HepG2 (cell line): ENCODE data around the gene LRRC19. TPM values are rescaled to one million over a fixed set of nuclear protein-coding genes. Genes with fewer than 3 reads are reported as not detected.
A peak's percentile ranks its signal among the peaks of the same experiment; 100 is the strongest.

Source experiments
- KAT7 ChIP-seq: IDR thresholded peaks from 2 replicates; pipeline ENCODE4 v1.6.1; 2018; ENCODE audit warnings: borderline replicate concordance, missing compliant biosample characterization
- KDM5B ChIP-seq: sonication (generic); formaldehyde crosslinking; IDR thresholded peaks from 2 replicates; pipeline ENCODE4 v1.4.0; 2020; ENCODE audit warnings: missing genetic modification reagents, mild to moderate bottlenecking, borderline replicate concordance
- NFIB ChIP-seq: sonication (generic); formaldehyde crosslinking; IDR thresholded peaks from 2 replicates; pipeline ENCODE4 v1.9.0; 2021; ENCODE audit warnings: missing genetic modification reagents, mild to moderate bottlenecking, borderline replicate concordance
- NR1H2 ChIP-seq: sonication (generic); formaldehyde crosslinking; IDR thresholded peaks from 2 replicates; pipeline ENCODE4 v1.8.1; 2022; ENCODE audit warnings: low read depth, missing genetic modification reagents, borderline replicate concordance
- NR2F1 ChIP-seq, 2 experiments: fragments of 450-650 bp in 1 of 2; formaldehyde crosslinking in 1 of 2; IDR thresholded peaks; 2 replicates each; pipeline versions ENCODE4 v1.5.0 to v1.6.1; 2016 to 2020; ENCODE audit warnings: mild to moderate bottlenecking in 1 of 2, missing compliant biosample characterization in 1 of 2, missing genetic modification reagents in 1 of 2, moderate library complexity in 1 of 2
- NR2F2 ChIP-seq: IDR thresholded peaks from 2 replicates; pipeline ENCODE4 v1.6.1; 2012; ENCODE audit warnings: low read depth, inconsistent platforms, borderline replicate concordance
- RARG ChIP-seq: sonication (generic); formaldehyde crosslinking; IDR thresholded peaks from 2 replicates; pipeline ENCODE4 v1.4.0; 2020; ENCODE audit warnings: low read depth, mild to moderate bottlenecking, missing genetic modification reagents
- TEAD3 ChIP-seq: optimal IDR thresholded peaks from 2 replicates; pipeline ENCODE3; 2016; ENCODE audit warnings: borderline replicate concordance
- U2AF2 ChIP-seq: fragments of 200-400 bp; formaldehyde crosslinking; IDR thresholded peaks from 2 replicates; pipeline ENCODE4 v1.6.1; 2017; ENCODE audit warnings: low read depth, mild to moderate bottlenecking, low read length
- ZBED4 ChIP-seq: sonication (generic); formaldehyde crosslinking; IDR thresholded peaks from 2 replicates; pipeline ENCODE4 v1.4.0; 2020; ENCODE audit warnings: missing genetic modification reagents, borderline replicate concordance
- ZNF713 ChIP-seq: sonication (generic); formaldehyde crosslinking; IDR thresholded peaks from 2 replicates; pipeline ENCODE4 v1.4.0; 2020; ENCODE audit warnings: mild to moderate bottlenecking, missing genetic modification reagents
- polyA plus RNA-seq, 8 experiments: library from polyadenylated mRNA; depleted of rRNA in 3 of 8; stranded (reverse) in 7 of 8; unstranded in 1 of 8; fragments of >200 nt; fragmentation: Illumina TruSeq in 4 of 8; extraction: Trizol in 4 of 8; gene quantifications; 2 replicates each; pipeline versions ENCODE4 v1.2.1 to v1.2.3, GENCODE V29; 2011 to 2016; ENCODE audit warnings: low read depth in 4 of 8, missing spikeins in 1 of 8, mixed read lengths in 1 of 8; ENCODE audit not compliant: insufficient read depth in 1 of 8
- total RNA-seq, 5 experiments: library from RNA; depleted of rRNA; stranded (reverse); fragments of >200 nt; fragmentation: Illumina TruSeq; extraction: Trizol; gene quantifications; 2 replicates each; pipeline ENCODE4 v1.2.3, GENCODE V29; 2016; ENCODE audit warnings: low read depth in 1 of 5
- TF ChIP-seq, protein P1 (sequence below): sonication (generic); formaldehyde crosslinking; IDR thresholded peaks from 2 replicates; pipeline ENCODE4 v1.4.0; 2020; ENCODE audit warnings: missing genetic modification reagents, borderline replicate concordance
- TF ChIP-seq, protein P2 (sequence below): IDR thresholded peaks from 2 replicates; pipeline ENCODE4 v1.6.1; 2016; ENCODE audit warnings: low read depth
- TF ChIP-seq, protein P3 (sequence below): sonication (generic); formaldehyde crosslinking; IDR thresholded peaks from 2 replicates; pipeline ENCODE4 v1.5.1; 2020; ENCODE audit warnings: mild to moderate bottlenecking, moderate library complexity, missing genetic modification reagents

The LRRC19 gene
- total and polyA plus RNA-seq, 2 of the 13 experiments (the other 11 are each of a cell fraction or from before 2014, with no cell fraction given): not detected

- TF ChIP-seq, protein P1, sequence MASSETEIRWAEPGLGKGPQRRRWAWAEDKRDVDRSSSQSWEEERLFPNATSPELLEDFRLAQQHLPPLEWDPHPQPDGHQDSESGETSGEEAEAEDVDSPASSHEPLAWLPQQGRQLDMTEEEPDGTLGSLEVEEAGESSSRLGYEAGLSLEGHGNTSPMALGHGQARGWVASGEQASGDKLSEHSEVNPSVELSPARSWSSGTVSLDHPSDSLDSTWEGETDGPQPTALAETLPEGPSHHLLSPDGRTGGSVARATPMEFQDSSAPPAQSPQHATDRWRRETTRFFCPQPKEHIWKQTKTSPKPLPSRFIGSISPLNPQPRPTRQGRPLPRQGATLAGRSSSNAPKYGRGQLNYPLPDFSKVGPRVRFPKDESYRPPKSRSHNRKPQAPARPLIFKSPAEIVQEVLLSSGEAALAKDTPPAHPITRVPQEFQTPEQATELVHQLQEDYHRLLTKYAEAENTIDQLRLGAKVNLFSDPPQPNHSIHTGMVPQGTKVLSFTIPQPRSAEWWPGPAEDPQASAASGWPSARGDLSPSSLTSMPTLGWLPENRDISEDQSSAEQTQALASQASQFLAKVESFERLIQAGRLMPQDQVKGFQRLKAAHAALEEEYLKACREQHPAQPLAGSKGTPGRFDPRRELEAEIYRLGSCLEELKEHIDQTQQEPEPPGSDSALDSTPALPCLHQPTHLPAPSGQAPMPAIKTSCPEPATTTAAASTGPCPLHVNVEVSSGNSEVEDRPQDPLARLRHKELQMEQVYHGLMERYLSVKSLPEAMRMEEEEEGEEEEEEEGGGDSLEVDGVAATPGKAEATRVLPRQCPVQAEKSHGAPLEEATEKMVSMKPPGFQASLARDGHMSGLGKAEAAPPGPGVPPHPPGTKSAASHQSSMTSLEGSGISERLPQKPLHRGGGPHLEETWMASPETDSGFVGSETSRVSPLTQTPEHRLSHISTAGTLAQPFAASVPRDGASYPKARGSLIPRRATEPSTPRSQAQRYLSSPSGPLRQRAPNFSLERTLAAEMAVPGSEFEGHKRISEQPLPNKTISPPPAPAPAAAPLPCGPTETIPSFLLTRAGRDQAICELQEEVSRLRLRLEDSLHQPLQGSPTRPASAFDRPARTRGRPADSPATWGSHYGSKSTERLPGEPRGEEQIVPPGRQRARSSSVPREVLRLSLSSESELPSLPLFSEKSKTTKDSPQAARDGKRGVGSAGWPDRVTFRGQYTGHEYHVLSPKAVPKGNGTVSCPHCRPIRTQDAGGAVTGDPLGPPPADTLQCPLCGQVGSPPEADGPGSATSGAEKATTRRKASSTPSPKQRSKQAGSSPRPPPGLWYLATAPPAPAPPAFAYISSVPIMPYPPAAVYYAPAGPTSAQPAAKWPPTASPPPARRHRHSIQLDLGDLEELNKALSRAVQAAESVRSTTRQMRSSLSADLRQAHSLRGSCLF (CRISPR knock-in tag): no peak
- TF ChIP-seq TEAD3 (CRISPR knock-in tag) (no peak), ZBED4 (CRISPR knock-in tag) (peak; percentile 79; the same call in 1 of the 2 replicates), U2AF2 (no peak), KAT7 (CRISPR knock-in tag) (peak; percentile 99), NR1H2 (CRISPR knock-in tag) (no peak), ZNF713 (no peak), RARG (0 out of 2 replicates have a peak, but pooled peaks have one; percentile 52), NR2F2 (no peak), NFIB (CRISPR knock-in tag) (no peak), KDM5B (CRISPR knock-in tag) (peak; percentile 66; the same call in 1 of the 2 replicates), NR2F1 (CRISPR knock-in tag; IDR thresholded peaks at IDR 0.05) (no peak)
- TF ChIP-seq, protein P2, sequence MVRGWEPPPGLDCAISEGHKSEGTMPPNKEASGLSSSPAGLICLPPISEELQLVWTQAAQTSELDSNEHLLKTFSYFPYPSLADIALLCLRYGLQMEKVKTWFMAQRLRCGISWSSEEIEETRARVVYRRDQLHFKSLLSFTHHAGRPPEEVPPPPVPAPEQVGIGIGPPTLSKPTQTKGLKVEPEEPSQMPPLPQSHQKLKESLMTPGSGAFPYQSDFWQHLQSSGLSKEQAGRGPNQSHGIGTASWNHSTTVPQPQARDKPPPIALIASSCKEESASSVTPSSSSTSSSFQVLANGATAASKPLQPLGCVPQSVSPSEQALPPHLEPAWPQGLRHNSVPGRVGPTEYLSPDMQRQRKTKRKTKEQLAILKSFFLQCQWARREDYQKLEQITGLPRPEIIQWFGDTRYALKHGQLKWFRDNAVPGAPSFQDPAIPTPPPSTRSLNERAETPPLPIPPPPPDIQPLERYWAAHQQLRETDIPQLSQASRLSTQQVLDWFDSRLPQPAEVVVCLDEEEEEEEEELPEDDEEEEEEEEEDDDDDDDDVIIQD (CRISPR knock-in tag): 0 out of 2 replicates have a peak, but pooled peaks have one; percentile 5
- TF ChIP-seq, protein P3, sequence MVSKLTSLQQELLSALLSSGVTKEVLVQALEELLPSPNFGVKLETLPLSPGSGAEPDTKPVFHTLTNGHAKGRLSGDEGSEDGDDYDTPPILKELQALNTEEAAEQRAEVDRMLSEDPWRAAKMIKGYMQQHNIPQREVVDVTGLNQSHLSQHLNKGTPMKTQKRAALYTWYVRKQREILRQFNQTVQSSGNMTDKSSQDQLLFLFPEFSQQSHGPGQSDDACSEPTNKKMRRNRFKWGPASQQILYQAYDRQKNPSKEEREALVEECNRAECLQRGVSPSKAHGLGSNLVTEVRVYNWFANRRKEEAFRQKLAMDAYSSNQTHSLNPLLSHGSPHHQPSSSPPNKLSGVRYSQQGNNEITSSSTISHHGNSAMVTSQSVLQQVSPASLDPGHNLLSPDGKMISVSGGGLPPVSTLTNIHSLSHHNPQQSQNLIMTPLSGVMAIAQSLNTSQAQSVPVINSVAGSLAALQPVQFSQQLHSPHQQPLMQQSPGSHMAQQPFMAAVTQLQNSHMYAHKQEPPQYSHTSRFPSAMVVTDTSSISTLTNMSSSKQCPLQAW: peak; percentile 70
These were observed 58.4 kb downstream of the LRRC19 start, which contains the start of gene PLAA (continued) for GRCh38 chr9:26946753-26947727.
